Colonic mucosa (tissue), 4 donors: Measurements from ENCODE around the gene F2RL3. TPM values are rescaled to one million over a fixed set of nuclear protein-coding genes. Genes with fewer than 3 reads are reported as not detected.

Experiments
- DNase-seq: peaks from one replicate; pipeline ENCODE4 v3.0.0-alpha.2; 2020
- H3K27ac ChIP-seq: fragments of 200-600 bp; one replicate; pipeline ENCODE4 v1.8.0; 2021
- H3K27me3 ChIP-seq: fragments of 200-600 bp; one replicate; pipeline ENCODE4 v1.8.0; 2021
- H3K36me3 ChIP-seq: fragments of 200-600 bp; one replicate; pipeline ENCODE4 v1.8.0; 2021
- H3K4me1 ChIP-seq: fragments of 200-600 bp; one replicate; pipeline ENCODE4 v1.8.0; 2021; ENCODE audit warnings: mild to moderate bottlenecking
- H3K4me3 ChIP-seq: fragments of 200-600 bp; one replicate; pipeline ENCODE4 v1.8.0; 2021
- H3K9ac ChIP-seq, 2 donors: one replicate each; pipeline ENCODE4 v1.7.0; 2013; ENCODE audit warnings: control low read depth in 2 of 2, low read depth in 2 of 2, low read length in 2 of 2
- H3K9me3 ChIP-seq: fragments of 200-600 bp; one replicate; pipeline ENCODE4 v1.8.0; 2021
- CTCF ChIP-seq: fragments of 200-600 bp; IDR thresholded peaks from one replicate; pipeline ENCODE4 v1.8.0; 2022; ENCODE audit warnings: antibody characterized with exemption, mild to moderate bottlenecking
- intact Hi-C: fragments of 100-400 bp; cut with DNase I; formaldehyde crosslinking; loops from one replicate; pipeline ENCODE4 v1.14.1; 2022
- total RNA-seq, 2 donors: library from RNA; stranded (reverse); fragmentation: NEBNext Ultra II Directional in 1 of 2; extraction: Animal tissue kit (Norgen Biotek cat#: 25700) in 1 of 2; gene quantifications; one replicate each; pipeline ENCODE4 v1.2.1, GENCODE V29; 2021
- donor health status: healthy.
- donor health status: DM: no; HTN: no; CAD: no.
- donor health status: DM: no; HTN: no; CAD: no.

The F2RL3 gene
- total RNA-seq, 2 donors from 2014 or later, result 0.84 to 0.98 TPM

GRCh38 chr19:16915734-16916133 is 26.9 kb downstream of the F2RL3 start:
- no peak for DNase-seq
- no peak overlapping the region for H3K27ac ChIP-seq
- no peak overlapping the region for H3K4me3 ChIP-seq
- H3K9ac ChIP-seq, result no peak overlapping the region
- H3K9me3 ChIP-seq, result no peaks in the 10 kb centered on the region
- no peaks in the 10 kb centered on the region for H3K27me3 ChIP-seq
- H3K4me1 ChIP-seq, result no peaks in the 10 kb centered on the region
- H3K36me3 ChIP-seq, result no peaks in the 10 kb centered on the region
- intact Hi-C loops, result no loop called here
- no peak for TF ChIP-seq CTCF

- Histone ChIP-seq H3K27me3 (no peaks in the 10 kb centered on the region), H3K4me1 (no peaks in the 10 kb centered on the region), H3K4me3 (no peak overlapping the region), H3K9ac (no peak overlapping the region), H3K9me3 (no peaks in the 10 kb centered on the region), H3K36me3 (no peaks in the 10 kb centered on the region), H3K27ac (no peak overlapping the region)
- no peak for DNase-seq
- intact Hi-C loops, result no loop called here
- no peak for TF ChIP-seq CTCF
These were observed 28.6 kb downstream of the F2RL3 start for GRCh38 chr19:16917401-16917800.

GRCh38 chr19:16919496-16919895 is 30.7 kb downstream of the F2RL3 start:
- Histone ChIP-seq H3K27ac (no peak overlapping the region), H3K9me3 (no peaks in the 10 kb centered on the region), H3K9ac (no peak overlapping the region), H3K27me3 (no peaks in the 10 kb centered on the region), H3K36me3 (no peaks in the 10 kb centered on the region), H3K4me1 (no peaks in the 10 kb centered on the region), H3K4me3 (no peak overlapping the region)
- intact Hi-C loops, result no loop called here
- no peak for TF ChIP-seq CTCF
- no peak for DNase-seq

- Histone ChIP-seq H3K27ac (no peak overlapping the region), H3K4me3 (no peak overlapping the region), H3K4me1 (no peaks in the 10 kb centered on the region), H3K27me3 (no peaks in the 10 kb centered on the region), H3K9ac (no peak overlapping the region), H3K9me3 (no peaks in the 10 kb centered on the region), H3K36me3 (no peaks in the 10 kb centered on the region)
- no peak for DNase-seq
- no peak for TF ChIP-seq CTCF
- intact Hi-C loops, result no loop called here
These were observed 32.2 kb downstream of the F2RL3 start for GRCh38 chr19:16920816-16921529.

GRCh38 chr19:16921766-16922591 is 33.2 kb downstream of the F2RL3 start:
- no peak for TF ChIP-seq CTCF

More at GRCh38 chr19:16921766-16922591, 33.2 kb downstream of the F2RL3 start:
- H3K27ac ChIP-seq, result no peak overlapping the region
- H3K9ac ChIP-seq, result no peak overlapping the region
- no peaks in the 10 kb centered on the region for H3K36me3 ChIP-seq
- H3K27me3 ChIP-seq, result no peaks in the 10 kb centered on the region
- no peaks in the 10 kb centered on the region for H3K9me3 ChIP-seq
- no peak for DNase-seq
- H3K4me1 ChIP-seq, result no peaks in the 10 kb centered on the region
- intact Hi-C loops, result no loop called here
- no peak overlapping the region for H3K4me3 ChIP-seq
